ENCODE measurements around the gene KCTD14.
"Not testable (repeated sequence)": the region's sequence is repeated elsewhere in the genome, so short reads cannot be mapped to it uniquely, and the experiment has no call there.

Gene KCTD14

DNA sequence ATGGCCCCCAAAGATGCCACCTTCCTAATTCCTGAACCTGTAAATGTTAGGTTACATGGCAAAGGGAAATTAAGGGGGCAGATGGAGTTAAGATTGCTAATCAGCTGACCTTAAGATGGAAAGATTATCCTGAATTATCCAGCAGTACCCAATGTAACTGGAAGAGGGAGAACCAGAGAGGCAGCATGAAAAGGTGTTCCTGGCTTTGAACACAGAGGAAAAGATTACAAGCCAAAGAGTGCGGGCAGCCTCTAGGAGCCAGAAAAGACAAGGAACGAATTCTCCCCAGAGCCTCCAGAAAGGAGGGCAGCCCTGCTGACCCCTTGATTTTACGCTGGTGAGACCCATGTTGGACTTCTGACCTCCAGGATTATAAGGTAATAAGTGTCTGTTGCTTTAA lies 25.5 kb upstream of the KCTD14 start:
- no peak overlapping the region for H3K4me3 ChIP-seq (replicated peaks in 1 of 2; ENCODE audit: low read depth in 2 of 2, low read length in 2 of 2)
- TF ChIP-seq, protein P1, sequence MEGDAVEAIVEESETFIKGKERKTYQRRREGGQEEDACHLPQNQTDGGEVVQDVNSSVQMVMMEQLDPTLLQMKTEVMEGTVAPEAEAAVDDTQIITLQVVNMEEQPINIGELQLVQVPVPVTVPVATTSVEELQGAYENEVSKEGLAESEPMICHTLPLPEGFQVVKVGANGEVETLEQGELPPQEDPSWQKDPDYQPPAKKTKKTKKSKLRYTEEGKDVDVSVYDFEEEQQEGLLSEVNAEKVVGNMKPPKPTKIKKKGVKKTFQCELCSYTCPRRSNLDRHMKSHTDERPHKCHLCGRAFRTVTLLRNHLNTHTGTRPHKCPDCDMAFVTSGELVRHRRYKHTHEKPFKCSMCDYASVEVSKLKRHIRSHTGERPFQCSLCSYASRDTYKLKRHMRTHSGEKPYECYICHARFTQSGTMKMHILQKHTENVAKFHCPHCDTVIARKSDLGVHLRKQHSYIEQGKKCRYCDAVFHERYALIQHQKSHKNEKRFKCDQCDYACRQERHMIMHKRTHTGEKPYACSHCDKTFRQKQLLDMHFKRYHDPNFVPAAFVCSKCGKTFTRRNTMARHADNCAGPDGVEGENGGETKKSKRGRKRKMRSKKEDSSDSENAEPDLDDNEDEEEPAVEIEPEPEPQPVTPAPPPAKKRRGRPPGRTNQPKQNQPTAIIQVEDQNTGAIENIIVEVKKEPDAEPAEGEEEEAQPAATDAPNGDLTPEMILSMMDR (IDR thresholded peaks at IDR 0.05; ENCODE audit: low read depth, low read length), result no peak
- no peak for DNase-seq (ENCODE audit: low read depth in 2 of 2)

DNA sequence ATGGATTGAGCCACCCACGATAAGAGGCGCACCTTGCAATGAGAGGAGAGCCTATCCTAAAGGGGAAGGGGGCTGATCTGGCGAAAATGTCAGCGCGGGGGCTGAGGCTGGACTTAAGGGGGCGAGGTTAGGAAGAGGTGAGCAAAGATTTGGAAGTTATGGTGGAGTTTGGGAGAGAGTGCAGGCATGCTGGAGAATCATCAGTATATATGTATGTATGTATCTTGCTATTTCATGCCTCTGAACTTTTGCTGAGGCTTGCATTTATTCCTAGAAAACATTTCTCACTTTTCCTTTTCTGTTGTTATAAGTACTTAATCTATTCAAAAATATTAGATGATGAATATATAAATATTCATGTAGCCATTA lies 23.4 kb upstream of the KCTD14 start:
- H3K4me3 ChIP-seq (replicated peaks in 1 of 2; ENCODE audit: low read depth in 2 of 2, low read length in 2 of 2), result no peak overlapping the region
- DNase-seq (ENCODE audit: low read depth in 2 of 2), result no peak
- TF ChIP-seq, protein P1 (IDR thresholded peaks at IDR 0.05; ENCODE audit: low read depth, low read length), result no peak

DNA sequence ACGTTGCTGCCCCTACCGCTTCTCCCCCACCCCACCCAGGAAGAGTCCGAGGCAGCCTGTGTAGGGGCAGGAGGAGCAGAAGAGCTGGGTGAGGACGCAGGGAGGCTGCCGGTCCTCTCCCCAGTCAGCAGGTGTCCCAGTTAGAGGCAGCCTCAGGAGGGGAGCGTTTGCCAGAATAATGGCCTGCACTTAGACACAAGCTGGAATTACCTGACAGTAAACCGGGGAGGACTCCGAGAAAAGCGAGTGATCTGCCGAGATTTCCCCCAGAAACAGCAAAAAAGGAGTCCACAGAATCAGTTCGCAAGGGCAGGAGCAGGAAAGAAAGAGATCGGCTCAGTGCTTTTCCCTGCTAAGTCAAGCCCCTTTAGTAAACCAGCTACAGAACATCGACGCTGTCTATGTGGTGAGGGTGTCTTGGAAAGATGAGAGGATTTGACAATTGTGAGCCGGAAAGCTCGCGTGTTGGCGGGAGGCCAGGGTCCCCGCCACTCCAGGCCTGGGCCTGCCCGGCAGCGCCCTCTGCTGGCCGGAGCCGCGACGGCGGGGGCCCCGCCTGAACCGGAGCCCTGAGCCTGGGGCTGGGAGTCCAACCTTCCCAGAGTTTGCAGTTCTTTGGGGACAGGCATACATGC lies 22.9 kb upstream of the KCTD14 start:
- TF ChIP-seq, protein P1 (IDR thresholded peaks at IDR 0.05; ENCODE audit: low read depth, low read length), result peak; percentile 69
- peak overlapping the region; percentile 36 to 45 for H3K4me3 ChIP-seq (replicated peaks in 1 of 2; ENCODE audit: low read depth in 2 of 2, low read length in 2 of 2)

DNA sequence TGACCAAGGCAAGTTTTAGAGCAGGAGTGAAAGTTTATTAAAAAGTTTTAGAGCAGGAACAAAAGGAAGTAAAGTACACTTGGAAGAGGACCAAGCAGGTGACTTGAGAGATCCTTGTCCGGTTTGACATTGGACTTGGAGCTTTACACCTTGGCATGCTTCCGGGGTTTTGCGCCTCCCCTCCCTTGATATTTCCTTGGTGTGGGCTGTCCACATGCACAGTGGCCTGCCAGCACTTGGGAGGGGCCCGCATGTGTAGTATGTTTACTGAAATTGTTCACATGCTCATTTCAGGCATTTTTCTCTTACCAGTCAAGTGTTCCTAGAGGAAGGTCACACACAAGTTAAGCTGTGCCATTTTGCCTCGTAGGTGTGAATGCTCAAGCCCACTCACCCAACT lies 21.6 kb upstream of the KCTD14 start:
- DNase-seq (ENCODE audit: low read depth in 2 of 2), result no peak
- TF ChIP-seq, protein P1 (IDR thresholded peaks at IDR 0.05; ENCODE audit: low read depth, low read length), result no peak
- H3K4me3 ChIP-seq (replicated peaks in 1 of 2; ENCODE audit: low read depth in 2 of 2, low read length in 2 of 2), result no peak overlapping the region

More for the DNA sequence above, 22.9 kb upstream of the KCTD14 start:
- DNase-seq (ENCODE audit: low read depth in 2 of 2), result peak; percentile 60 to 72

DNA sequence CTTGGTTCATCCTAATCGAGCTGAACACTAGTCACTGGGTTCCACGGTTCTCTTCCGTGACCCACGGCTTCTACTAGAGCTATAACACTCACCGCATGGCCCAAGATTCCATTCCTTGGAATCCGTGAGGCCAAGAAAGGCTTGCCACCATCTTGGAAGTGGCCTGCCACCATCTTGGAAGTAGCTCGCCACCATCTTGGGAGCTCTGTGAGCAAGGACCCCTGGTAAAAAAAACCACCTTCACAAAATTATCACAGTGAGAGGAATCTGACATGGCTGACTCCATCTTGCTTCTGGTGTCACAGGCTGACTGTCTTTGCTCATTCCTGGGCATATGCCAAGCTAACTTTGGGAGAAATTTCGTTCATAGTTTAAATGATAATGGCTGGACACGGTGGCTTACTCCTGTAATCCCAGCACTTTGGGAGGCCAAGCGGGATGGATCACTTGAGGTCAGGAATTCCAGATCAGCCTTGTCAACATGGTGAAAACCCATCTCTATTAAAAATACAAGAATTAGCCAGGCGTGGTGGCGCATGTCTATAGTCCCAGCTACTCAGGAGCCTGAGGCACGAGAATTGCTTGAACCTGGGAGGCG lies 18.9 kb upstream of the KCTD14 start:
- H3K4me3 ChIP-seq (replicated peaks in 1 of 2; ENCODE audit: low read depth in 2 of 2, low read length in 2 of 2), result no peak overlapping the region
- no peak for DNase-seq (ENCODE audit: low read depth in 2 of 2)
- TF ChIP-seq, protein P1 (IDR thresholded peaks at IDR 0.05; ENCODE audit: low read depth, low read length), result no peak

DNA sequence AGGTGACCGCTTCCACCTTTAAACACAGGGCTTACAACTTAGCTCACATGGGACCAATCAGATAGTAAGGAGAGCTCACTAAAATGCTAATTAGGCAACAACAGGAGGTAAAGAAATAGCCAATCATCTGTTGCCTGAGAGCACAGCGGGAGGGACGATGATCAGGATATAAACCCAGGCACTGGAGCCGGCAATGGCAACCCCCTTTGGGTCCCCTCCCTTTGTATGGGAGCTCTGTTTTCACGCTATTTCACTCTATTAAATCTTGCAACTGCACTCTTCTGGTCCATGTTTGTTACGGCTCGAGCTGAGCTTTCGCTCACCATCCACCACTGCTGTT lies 18.3 kb upstream of the KCTD14 start:
- H3K4me3 ChIP-seq (replicated peaks in 1 of 2; ENCODE audit: low read depth in 2 of 2, low read length in 2 of 2); DNase-seq (ENCODE audit: low read depth in 2 of 2): not testable (repeated sequence)

DNA sequence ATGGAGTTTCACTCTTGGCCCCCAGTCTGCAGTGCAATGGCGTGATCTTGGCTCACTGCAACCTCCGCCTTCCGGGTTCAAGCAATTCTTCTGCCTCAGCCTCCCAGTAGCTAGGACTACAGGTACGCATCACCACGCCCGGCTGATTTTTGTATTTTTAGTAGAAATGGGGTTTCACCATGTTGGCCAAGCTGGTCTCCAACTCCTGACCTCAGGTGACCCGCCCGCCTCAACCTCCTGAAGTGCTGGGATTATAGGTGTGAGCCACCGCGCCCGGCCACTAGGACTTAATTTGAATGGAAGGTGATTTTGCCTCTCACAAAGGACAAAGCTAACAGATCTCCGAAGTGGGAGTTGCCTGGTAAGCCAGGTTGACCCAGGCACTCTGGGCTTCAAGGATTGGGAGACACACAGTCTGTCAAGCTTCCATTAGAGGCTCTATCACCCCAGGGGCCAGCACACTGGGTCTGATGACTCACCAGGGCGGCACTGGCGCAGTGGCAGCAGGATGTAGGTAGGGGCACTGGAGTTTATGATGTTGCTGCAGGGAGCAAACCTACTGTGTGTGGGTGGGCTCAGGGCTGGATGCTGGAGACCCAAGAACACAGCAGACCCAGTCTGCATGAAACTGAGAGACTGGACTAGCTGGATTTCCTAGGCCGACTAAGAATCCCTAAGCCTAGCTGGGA lies 17.8 kb upstream of the KCTD14 start:
- TF ChIP-seq, protein P1 (IDR thresholded peaks at IDR 0.05; ENCODE audit: low read depth, low read length), result no peak
- H3K4me3 ChIP-seq (replicated peaks in 1 of 2; ENCODE audit: low read depth in 2 of 2, low read length in 2 of 2), result no peak overlapping the region
- peak in 1 of 2 donors; percentile 36 for DNase-seq (ENCODE audit: low read depth in 2 of 2)
